ENCODE measurements around the gene SPATA33.

DNA sequence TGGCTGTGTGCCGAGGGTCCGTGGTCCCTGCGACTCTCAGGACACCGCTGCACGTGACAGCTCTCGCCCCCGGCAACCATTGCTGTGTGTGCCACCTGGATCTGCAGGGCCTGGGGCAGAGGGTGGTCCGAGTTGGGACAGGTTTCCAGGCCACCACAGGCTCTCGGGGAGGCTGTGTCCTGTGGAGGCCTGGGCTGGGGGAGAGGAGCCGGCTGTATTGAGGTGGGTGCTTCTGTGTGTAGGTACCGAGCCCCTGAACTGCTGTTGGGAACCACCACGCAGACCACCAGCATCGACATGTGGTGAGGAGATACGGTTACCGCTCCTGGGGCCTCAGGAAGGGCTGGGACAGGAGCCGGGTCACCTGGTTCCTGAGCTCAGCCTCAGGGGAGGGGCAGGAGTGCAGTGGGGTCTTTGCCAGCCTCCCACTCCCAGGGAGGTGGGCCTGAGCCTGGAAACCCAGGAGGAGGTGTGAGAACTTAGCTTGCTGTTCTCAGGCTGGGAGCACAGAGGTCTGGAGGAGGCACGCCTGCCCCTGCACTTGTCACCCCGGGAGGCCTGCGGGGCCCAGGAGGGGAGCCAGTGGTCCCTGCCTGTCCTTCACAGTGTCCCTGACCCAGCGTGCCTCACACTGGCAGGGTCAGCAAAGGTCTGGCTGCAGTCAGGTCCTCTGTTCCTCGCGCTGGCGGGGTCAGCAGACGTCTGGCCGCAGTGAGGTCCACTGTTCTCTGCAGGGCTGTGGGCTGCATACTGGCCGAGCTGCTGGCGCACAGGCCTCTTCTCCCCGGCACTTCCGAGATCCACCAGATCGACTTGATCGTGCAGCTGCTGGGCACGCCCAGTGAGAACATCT, 36.5 kb downstream of the SPATA33 start:
- TF ChIP-seq, protein P1, sequence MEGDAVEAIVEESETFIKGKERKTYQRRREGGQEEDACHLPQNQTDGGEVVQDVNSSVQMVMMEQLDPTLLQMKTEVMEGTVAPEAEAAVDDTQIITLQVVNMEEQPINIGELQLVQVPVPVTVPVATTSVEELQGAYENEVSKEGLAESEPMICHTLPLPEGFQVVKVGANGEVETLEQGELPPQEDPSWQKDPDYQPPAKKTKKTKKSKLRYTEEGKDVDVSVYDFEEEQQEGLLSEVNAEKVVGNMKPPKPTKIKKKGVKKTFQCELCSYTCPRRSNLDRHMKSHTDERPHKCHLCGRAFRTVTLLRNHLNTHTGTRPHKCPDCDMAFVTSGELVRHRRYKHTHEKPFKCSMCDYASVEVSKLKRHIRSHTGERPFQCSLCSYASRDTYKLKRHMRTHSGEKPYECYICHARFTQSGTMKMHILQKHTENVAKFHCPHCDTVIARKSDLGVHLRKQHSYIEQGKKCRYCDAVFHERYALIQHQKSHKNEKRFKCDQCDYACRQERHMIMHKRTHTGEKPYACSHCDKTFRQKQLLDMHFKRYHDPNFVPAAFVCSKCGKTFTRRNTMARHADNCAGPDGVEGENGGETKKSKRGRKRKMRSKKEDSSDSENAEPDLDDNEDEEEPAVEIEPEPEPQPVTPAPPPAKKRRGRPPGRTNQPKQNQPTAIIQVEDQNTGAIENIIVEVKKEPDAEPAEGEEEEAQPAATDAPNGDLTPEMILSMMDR (IDR thresholded peaks at IDR 0.05 in 4 of 5, conservative IDR thresholded peaks at IDR 0.05 in 1 of 5): no peak
- TF ChIP-seq POLR2A (IDR thresholded peaks at IDR 0.05): no peak
